Amniotic stem cell (primary cell): ENCODE data around the gene STX18.
A peak's percentile ranks its signal among the peaks of the same experiment; 100 is the strongest.
"Not testable (repeated sequence)": the region's sequence is repeated elsewhere in the genome, so short reads cannot be mapped to it uniquely, and the experiment has no call there.

Experiments
- DNase-seq: peaks from one replicate; lab custom pipeline; 2025; lab: John Stamatoyannopoulos, UW

STX18 gene

GRCh38 chr4:4507923-4508322 is 33.9 kb downstream of the STX18 start:
- no peak for DNase-seq

GRCh38 chr4:4507403-4507802 is 34.4 kb downstream of the STX18 start:
- no peak for DNase-seq

GRCh38 chr4:4506961-4507360 is 34.9 kb downstream of the STX18 start:
- DNase-seq: no peak

- not testable (repeated sequence) for DNase-seq
Measured at GRCh38 chr4:4505211-4505610, 36.6 kb downstream of the STX18 start.

- DNase-seq: no peak
Measured at GRCh38 chr4:4504783-4505182, 37.1 kb downstream of the STX18 start.

- DNase-seq: no peak
Measured at GRCh38 chr4:4502694-4503311, 39.0 kb downstream of the STX18 start.

GRCh38 chr4:4501679-4502078 is 40.2 kb downstream of the STX18 start:
- DNase-seq: no peak

GRCh38 chr4:4499438-4500123 is 42.3 kb downstream of the STX18 start:
- no peak for DNase-seq

GRCh38 chr4:4496592-4497372 is 45.1 kb downstream of the STX18 start:
- no peak for DNase-seq

GRCh38 chr4:4494882-4495281 is 47.0 kb downstream of the STX18 start:
- DNase-seq: no peak

- no peak for DNase-seq
Measured at GRCh38 chr4:4492161-4492847, 49.5 kb downstream of the STX18 start.

GRCh38 chr4:4491396-4491893 is 50.4 kb downstream of the STX18 start:
- no peak for DNase-seq

GRCh38 chr4:4490816-4491215 is 51.0 kb downstream of the STX18 start:
- DNase-seq: no peak

- DNase-seq: no peak
Measured at GRCh38 chr4:4490041-4490440, 51.8 kb downstream of the STX18 start.

GRCh38 chr4:4488405-4489404 is 53.1 kb downstream of the STX18 start:
- DNase-seq: peak; percentile 37

- DNase-seq: no peak
Measured at GRCh38 chr4:4486969-4487368, 54.9 kb downstream of the STX18 start.

- DNase-seq: no peak
Measured at GRCh38 chr4:4485806-4486205, 56.0 kb downstream of the STX18 start.

GRCh38 chr4:4481399-4481994 is 60.4 kb downstream of the STX18 start:
- no peak for DNase-seq

GRCh38 chr4:4480685-4481398 is 61.0 kb downstream of the STX18 start:
- no peak for DNase-seq

- DNase-seq: no peak
Measured at GRCh38 chr4:4480205-4480604, 61.6 kb downstream of the STX18 start.
